ENCODE data around the gene REEP5.
"Not testable (repeated sequence)": the region's sequence is repeated elsewhere in the genome, so short reads cannot be mapped to it uniquely, and the experiment has no call there.

Gene REEP5

GRCh38 chr5:112921833-112922817 lies at the start of gene REEP5:
REEP5 (minus strand) TSS chr5:112922227; CDS start chr5:112922190, 37 bp downstream.
- peak; percentile 50 to 76 (median 64) for DNase-seq (ENCODE audit: low read depth in 4 of 4, low spot score in 1 of 4)

- no peak for DNase-seq (ENCODE audit: low read depth in 4 of 4, low spot score in 1 of 4)
Measured at GRCh38 chr5:112971276-112971675, 49.2 kb upstream of the REEP5 start.

GRCh38 chr5:112968411-112969106 lies 46.5 kb upstream of the REEP5 start:
- no peak for DNase-seq (ENCODE audit: low read depth in 4 of 4, low spot score in 1 of 4)

GRCh38 chr5:112967520-112968083 lies 45.6 kb upstream of the REEP5 start:
- DNase-seq (ENCODE audit: low read depth in 4 of 4, low spot score in 1 of 4): no peak

- no peak for DNase-seq (ENCODE audit: low read depth in 4 of 4, low spot score in 1 of 4)
Measured at GRCh38 chr5:112965733-112966306, 43.8 kb upstream of the REEP5 start.

GRCh38 chr5:112963374-112963733 lies 41.3 kb upstream of the REEP5 start:
- not testable (repeated sequence) for DNase-seq (ENCODE audit: low read depth in 4 of 4, low spot score in 1 of 4)

- no peak for DNase-seq (ENCODE audit: low read depth in 4 of 4, low spot score in 1 of 4)
Measured at GRCh38 chr5:112960863-112961504, 39.0 kb upstream of the REEP5 start.

- no peak for DNase-seq (ENCODE audit: low read depth in 4 of 4, low spot score in 1 of 4)
Measured at GRCh38 chr5:112960315-112960714, 38.3 kb upstream of the REEP5 start.

GRCh38 chr5:112959872-112960271 lies 37.8 kb upstream of the REEP5 start:
- DNase-seq (ENCODE audit: low read depth in 4 of 4, low spot score in 1 of 4): not testable (repeated sequence)

- no peak for DNase-seq (ENCODE audit: low read depth in 4 of 4, low spot score in 1 of 4)
Measured at GRCh38 chr5:112958093-112959088, 36.4 kb upstream of the REEP5 start.

- no peak for DNase-seq (ENCODE audit: low read depth in 4 of 4, low spot score in 1 of 4)
Measured at GRCh38 chr5:112957036-112957808, 35.2 kb upstream of the REEP5 start.

- DNase-seq (ENCODE audit: low read depth in 4 of 4, low spot score in 1 of 4): no peak
Measured at GRCh38 chr5:112956606-112957005, 34.6 kb upstream of the REEP5 start.

- DNase-seq (ENCODE audit: low read depth in 4 of 4, low spot score in 1 of 4): no peak
Measured at GRCh38 chr5:112951124-112951702, 29.2 kb upstream of the REEP5 start.

GRCh38 chr5:112948458-112948857 lies 26.4 kb upstream of the REEP5 start:
- DNase-seq (ENCODE audit: low read depth in 4 of 4, low spot score in 1 of 4): no peak

GRCh38 chr5:112940670-112941069 lies 18.6 kb upstream of the REEP5 start:
- no peak for DNase-seq (ENCODE audit: low read depth in 4 of 4, low spot score in 1 of 4)

GRCh38 chr5:112938286-112938685 lies 16.3 kb upstream of the REEP5 start:
- DNase-seq (ENCODE audit: low read depth in 4 of 4, low spot score in 1 of 4): no peak

GRCh38 chr5:112935675-112936074 lies 13.6 kb upstream of the REEP5 start:
- DNase-seq (ENCODE audit: low read depth in 4 of 4, low spot score in 1 of 4): no peak

GRCh38 chr5:112934366-112934663 lies 12.3 kb upstream of the REEP5 start:
- no peak for DNase-seq (ENCODE audit: low read depth in 4 of 4, low spot score in 1 of 4)
